ENCODE results near the gene ZNF549. TPM values are rescaled to one million over a fixed set of nuclear protein-coding genes. Genes with fewer than 3 reads are reported as not detected.
"Not testable (repeated sequence)": the region's sequence is repeated elsewhere in the genome, so short reads cannot be mapped to it uniquely, and the experiment has no call there.

ZNF549 gene
- total and polyA plus RNA-seq, 4 experiments from 2014 or later, result 8.0 to 21.8 (median 14.8) TPM

- H3K36me3 ChIP-seq (ENCODE audit: insufficient read depth, low read length); H3K27me3 ChIP-seq (ENCODE audit: insufficient read depth, low read length); DNase-seq; H3K9me3 ChIP-seq (ENCODE audit: control insufficient read depth in 1 of 2, low read length in 2 of 2); H3K27me3 Mint-ChIP-seq; intact Hi-C loops (cut with micrococcal nuclease); H3K4me1 ChIP-seq (ENCODE audit: insufficient read depth, low read length): not testable (repeated sequence)
- peaks cover 6 to 72% (median 65%) of the 10 kb centered on the region in 8 donors for H3K9me3 Mint-ChIP-seq
- Histone ChIP-seq H3K27ac (ENCODE audit: low read depth, low read length) (peak overlapping the region; percentile 60), H3K4me3 (ENCODE audit: low read length in 2 of 2) (peak overlapping the region in 1 of 2 donors; percentile 45)
- H3K4me3 Mint-ChIP-seq, result peak overlapping the region; percentile 65 to 88 (median 82)
- H3K4me1 Mint-ChIP-seq, result peaks cover 20 to 34% (median 23%) of the 10 kb centered on the region in 4 donors
- POLR2A ChIA-PET (ENCODE audit: partially characterized antibody), result interaction anchor here (0.9 to 1.1 kb wide), 6 partner anchors 13 to 650 kb away, joined by 3 to 6 read pairs (median 3); partner anchors contain the start of genes ZNF329, ZNF419 and ZNF749
- CTCF ChIA-PET (ENCODE audit: partially characterized antibody), result interaction anchor here (1.0 kb wide), 1 partner anchor 14 kb away, joined by 3 read pairs; no protein-coding TSS in a partner anchor
- peaks cover 57 to 58% of the 10 kb centered on the region in 2 donors for H3K36me3 Mint-ChIP-seq
- peak overlapping the region; percentile 61 to 89 (median 80) for H3K27ac Mint-ChIP-seq
Measured at GRCh38 chr19:57500400-57500799, 26.8 kb upstream of the ZNF549 start.

GRCh38 chr19:57506163-57506562, 21.0 kb upstream of the ZNF549 start:
- Mint-ChIP-seq H3K27me3 (no peaks in the 10 kb centered on the region), H3K4me3 (no peak overlapping the region), H3K36me3 (peaks cover 76 to 84% of the 10 kb centered on the region in 2 donors), H3K27ac (no peak overlapping the region), H3K9me3 (peaks cover 3 to 87% (median 75%) of the 10 kb centered on the region in 8 donors), H3K4me1 (peaks cover 4 to 16% (median 11%) of the 10 kb centered on the region in 4 donors)
- Histone ChIP-seq H3K4me3 (ENCODE audit: low read length in 2 of 2) (peak overlapping the region in 1 of 2 donors; percentile 17), H3K27me3 (ENCODE audit: insufficient read depth, low read length) (no peaks in the 10 kb centered on the region), H3K27ac (ENCODE audit: low read depth, low read length) (no peak overlapping the region), H3K4me1 (ENCODE audit: insufficient read depth, low read length) (no peaks in the 10 kb centered on the region), H3K9me3 (ENCODE audit: control insufficient read depth in 1 of 2, low read length in 2 of 2) (peaks cover 10 to 24% of the 10 kb centered on the region in 2 donors), H3K36me3 (ENCODE audit: insufficient read depth, low read length) (peaks cover 24% of the 10 kb centered on the region)
- intact Hi-C loops (cut with micrococcal nuclease), result no loop called here
- DNase-seq, result no peak
- ChIA-PET POLR2A (ENCODE audit: partially characterized antibody) (no interaction called here), CTCF (ENCODE audit: partially characterized antibody) (no interaction called here)

GRCh38 chr19:57511484-57511883, 15.7 kb upstream of the ZNF549 start:
- peaks cover 10% of the 10 kb centered on the region for H3K36me3 ChIP-seq (ENCODE audit: insufficient read depth, low read length)
- H3K9me3 Mint-ChIP-seq, result peaks cover 0 to 92% (median 82%) of the 10 kb centered on the region in 8 donors
- H3K4me1 Mint-ChIP-seq, result no peaks in the 10 kb centered on the region

GRCh38 chr19:57512845-57513244, 14.3 kb upstream of the ZNF549 start:
- Mint-ChIP-seq H3K4me3 (no peak overlapping the region), H3K4me1 (no peaks in the 10 kb centered on the region), H3K27me3 (no peaks in the 10 kb centered on the region), H3K36me3 (peaks cover 76 to 78% of the 10 kb centered on the region in 2 donors), H3K9me3 (peaks cover 0 to 89% (median 82%) of the 10 kb centered on the region in 8 donors), H3K27ac (no peak overlapping the region)
- ChIA-PET CTCF (ENCODE audit: partially characterized antibody) (no interaction called here), POLR2A (ENCODE audit: partially characterized antibody) (no interaction called here)
- H3K36me3 ChIP-seq (ENCODE audit: insufficient read depth, low read length), result no peaks in the 10 kb centered on the region
- H3K27ac ChIP-seq (ENCODE audit: low read depth, low read length), result no peak overlapping the region
- H3K27me3 ChIP-seq (ENCODE audit: insufficient read depth, low read length), result no peaks in the 10 kb centered on the region
- no peak for DNase-seq
- no peak overlapping the region for H3K4me3 ChIP-seq (ENCODE audit: low read length in 2 of 2)
- no peaks in the 10 kb centered on the region for H3K4me1 ChIP-seq (ENCODE audit: insufficient read depth, low read length)
- intact Hi-C loops (cut with micrococcal nuclease), result no loop called here
- peaks cover 3 to 34% of the 10 kb centered on the region in 2 donors for H3K9me3 ChIP-seq (ENCODE audit: control insufficient read depth in 1 of 2, low read length in 2 of 2)

More at GRCh38 chr19:57511484-57511883, 15.7 kb upstream of the ZNF549 start:
- no peak overlapping the region for H3K4me3 Mint-ChIP-seq
- Histone ChIP-seq H3K27me3 (ENCODE audit: insufficient read depth, low read length) (no peaks in the 10 kb centered on the region), H3K27ac (ENCODE audit: low read depth, low read length) (no peak overlapping the region), H3K9me3 (ENCODE audit: control insufficient read depth in 1 of 2, low read length in 2 of 2) (peaks cover 4 to 36% of the 10 kb centered on the region in 2 donors), H3K4me3 (ENCODE audit: low read length in 2 of 2) (no peak overlapping the region), H3K4me1 (ENCODE audit: insufficient read depth, low read length) (no peaks in the 10 kb centered on the region)
- no peak overlapping the region for H3K27ac Mint-ChIP-seq
- no peaks in the 10 kb centered on the region for H3K27me3 Mint-ChIP-seq
- DNase-seq, result no peak
- peaks cover 78 to 79% of the 10 kb centered on the region in 2 donors for H3K36me3 Mint-ChIP-seq
- intact Hi-C loops (cut with micrococcal nuclease), result no loop called here
- ChIA-PET POLR2A (ENCODE audit: partially characterized antibody) (no interaction called here), CTCF (ENCODE audit: partially characterized antibody) (no interaction called here)

GRCh38 chr19:57515255-57515654, 11.9 kb upstream of the ZNF549 start:
- no peak for DNase-seq
- Mint-ChIP-seq H3K36me3 (peaks cover 63 to 68% of the 10 kb centered on the region in 2 donors), H3K27me3 (no peaks in the 10 kb centered on the region), H3K4me1 (no peaks in the 10 kb centered on the region), H3K4me3 (no peak overlapping the region), H3K9me3 (peaks cover 0 to 83% (median 71%) of the 10 kb centered on the region in 8 donors), H3K27ac (no peak overlapping the region)
- Histone ChIP-seq H3K9me3 (ENCODE audit: control insufficient read depth in 1 of 2, low read length in 2 of 2) (peaks cover 0 to 29% of the 10 kb centered on the region in 2 donors), H3K4me3 (ENCODE audit: low read length in 2 of 2) (no peak overlapping the region), H3K27me3 (ENCODE audit: insufficient read depth, low read length) (no peaks in the 10 kb centered on the region), H3K36me3 (ENCODE audit: insufficient read depth, low read length) (no peaks in the 10 kb centered on the region), H3K4me1 (ENCODE audit: insufficient read depth, low read length) (no peaks in the 10 kb centered on the region), H3K27ac (ENCODE audit: low read depth, low read length) (no peak overlapping the region)
- ChIA-PET POLR2A (ENCODE audit: partially characterized antibody) (no interaction called here), CTCF (ENCODE audit: partially characterized antibody) (no interaction called here)
- intact Hi-C loops (cut with micrococcal nuclease), result no loop called here

- CTCF ChIA-PET (ENCODE audit: partially characterized antibody); H3K36me3 ChIP-seq (ENCODE audit: insufficient read depth, low read length); H3K4me1 ChIP-seq (ENCODE audit: insufficient read depth, low read length); H3K27ac Mint-ChIP-seq; H3K27me3 ChIP-seq (ENCODE audit: insufficient read depth, low read length); H3K4me3 ChIP-seq (ENCODE audit: low read length in 2 of 2); H3K4me3 Mint-ChIP-seq; H3K27me3 Mint-ChIP-seq; H3K4me1 Mint-ChIP-seq; POLR2A ChIA-PET (ENCODE audit: partially characterized antibody); DNase-seq; intact Hi-C loops (cut with micrococcal nuclease); H3K27ac ChIP-seq (ENCODE audit: low read depth, low read length): not testable (repeated sequence)
- peaks cover 56 to 61% of the 10 kb centered on the region in 2 donors for H3K36me3 Mint-ChIP-seq
- peaks cover 0 to 17% of the 10 kb centered on the region in 2 donors for H3K9me3 ChIP-seq (ENCODE audit: control insufficient read depth in 1 of 2, low read length in 2 of 2)
- peaks cover 0 to 77% (median 64%) of the 10 kb centered on the region in 8 donors for H3K9me3 Mint-ChIP-seq
Measured at GRCh38 chr19:57518021-57518420, 9.1 kb upstream of the ZNF549 start.

- H3K4me1 ChIP-seq (ENCODE audit: insufficient read depth, low read length), result no peaks in the 10 kb centered on the region
- peaks cover 48% of the 10 kb centered on the region for H3K36me3 ChIP-seq (ENCODE audit: insufficient read depth, low read length)
- Mint-ChIP-seq H3K4me1 (peaks cover 0 to 10% (median 4%) of the 10 kb centered on the region in 4 donors), H3K27me3 (no peaks in the 10 kb centered on the region), H3K36me3 (peaks cover 90 to 93% of the 10 kb centered on the region in 2 donors), H3K9me3 (peaks cover 5 to 100% (median 96%) of the 10 kb centered on the region in 8 donors), H3K4me3 (no peak overlapping the region), H3K27ac (no peak overlapping the region)
- H3K9me3 ChIP-seq (ENCODE audit: control insufficient read depth in 1 of 2, low read length in 2 of 2), result peaks cover 23 to 80% of the 10 kb centered on the region in 2 donors
- CTCF ChIA-PET (ENCODE audit: partially characterized antibody), result no interaction called here
- DNase-seq, result no peak
- intact Hi-C loops (cut with micrococcal nuclease), result no loop called here
- H3K27me3 ChIP-seq (ENCODE audit: insufficient read depth, low read length), result no peaks in the 10 kb centered on the region
- POLR2A ChIA-PET (ENCODE audit: partially characterized antibody), result no interaction called here
- H3K27ac ChIP-seq (ENCODE audit: low read depth, low read length), result no peak overlapping the region
- peak overlapping the region; percentile 12 to 19 for H3K4me3 ChIP-seq (ENCODE audit: low read length in 2 of 2)
Measured at GRCh38 chr19:57537953-57538547, 10.9 kb downstream of the ZNF549 start.

Measured in CD4-positive, alpha-beta memory T cell (primary cell).